Measurements from ENCODE around the gene PAPSS1.

The PAPSS1 gene

GRCh38 chr4:107747748-107748486 is 27.9 kb upstream of the PAPSS1 start:
- H3K36me3 ChIP-seq (ENCODE audit: insufficient read depth, insufficient read length, low read length): no peaks in the 10 kb centered on the region
- H3K9ac ChIP-seq (ENCODE audit: insufficient read length, low read depth): no peak overlapping the region
- no peaks in the 10 kb centered on the region for H3K27me3 ChIP-seq (ENCODE audit: insufficient read depth, insufficient read length)
- no peak for DNase-seq (ENCODE audit: low read depth, low spot score)
- peaks cover 6% of the 10 kb centered on the region; the same call in 1 of the 2 replicates for H3K9me3 ChIP-seq (ENCODE audit: insufficient read depth, low read length)
- H3K4me3 ChIP-seq (ENCODE audit: insufficient read length, low read depth): no peak overlapping the region
- no peaks in the 10 kb centered on the region for H3K4me1 ChIP-seq (ENCODE audit: insufficient read depth, insufficient read length)
- TF ChIP-seq ZNF274 (IDR thresholded peaks at IDR 0.05; ENCODE audit: low read depth, low read length) (no peak), YY1 (IDR thresholded peaks at IDR 0.05; ENCODE audit: insufficient read depth, insufficient read length) (no peak), SUZ12 (IDR thresholded peaks at IDR 0.05; ENCODE audit: extremely low read depth, insufficient read depth, insufficient read length) (no peak)

GRCh38 chr4:107746161-107746560 is 26.1 kb upstream of the PAPSS1 start:
- H3K4me1 ChIP-seq (ENCODE audit: insufficient read depth, insufficient read length): no peaks in the 10 kb centered on the region
- H3K9me3 ChIP-seq (ENCODE audit: insufficient read depth, low read length): peaks cover 6% of the 10 kb centered on the region
- DNase-seq (ENCODE audit: low read depth, low spot score): no peak
- H3K27me3 ChIP-seq (ENCODE audit: insufficient read depth, insufficient read length): no peaks in the 10 kb centered on the region
- H3K36me3 ChIP-seq (ENCODE audit: insufficient read depth, insufficient read length, low read length): no peaks in the 10 kb centered on the region
- H3K9ac ChIP-seq (ENCODE audit: insufficient read length, low read depth): no peak overlapping the region
- TF ChIP-seq ZNF274 (IDR thresholded peaks at IDR 0.05; ENCODE audit: low read depth, low read length) (no peak), YY1 (IDR thresholded peaks at IDR 0.05; ENCODE audit: insufficient read depth, insufficient read length) (no peak), SUZ12 (IDR thresholded peaks at IDR 0.05; ENCODE audit: extremely low read depth, insufficient read depth, insufficient read length) (no peak)
- H3K4me3 ChIP-seq (ENCODE audit: insufficient read length, low read depth): no peak overlapping the region

DNA sequence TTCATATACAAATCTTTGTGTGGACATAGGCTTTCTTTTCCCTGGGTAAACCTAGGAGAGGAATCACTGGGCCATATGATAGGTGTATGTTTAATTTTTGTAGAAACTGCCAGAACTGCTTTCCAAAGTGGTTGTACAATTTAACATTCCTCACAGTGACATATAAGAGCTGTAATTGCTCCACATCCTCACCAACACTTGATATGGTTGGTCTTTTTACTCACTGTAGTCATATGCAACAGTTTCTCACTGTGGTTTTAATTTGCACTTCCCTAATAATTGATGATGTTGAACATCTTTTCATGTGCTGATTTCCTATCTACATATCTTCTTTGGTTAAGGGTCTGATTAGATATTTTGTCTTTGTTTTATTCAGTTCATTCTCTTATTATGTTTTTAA is 24.5 kb upstream of the PAPSS1 start:
- Histone ChIP-seq H3K9ac (ENCODE audit: insufficient read length, low read depth) (no peak overlapping the region), H3K27me3 (ENCODE audit: insufficient read depth, insufficient read length) (no peaks in the 10 kb centered on the region), H3K36me3 (ENCODE audit: insufficient read depth, insufficient read length, low read length) (no peaks in the 10 kb centered on the region), H3K9me3 (ENCODE audit: insufficient read depth, low read length) (peaks cover 6% of the 10 kb centered on the region), H3K4me3 (ENCODE audit: insufficient read length, low read depth) (no peak overlapping the region), H3K4me1 (ENCODE audit: insufficient read depth, insufficient read length) (no peaks in the 10 kb centered on the region)
- TF ChIP-seq YY1 (IDR thresholded peaks at IDR 0.05; ENCODE audit: insufficient read depth, insufficient read length): no peak
- no peak for TF ChIP-seq SUZ12 (IDR thresholded peaks at IDR 0.05; ENCODE audit: extremely low read depth, insufficient read depth, insufficient read length)
- no peak for TF ChIP-seq ZNF274 (IDR thresholded peaks at IDR 0.05; ENCODE audit: low read depth, low read length)
- DNase-seq (ENCODE audit: low read depth, low spot score): no peak

GRCh38 chr4:107743532-107743931 is 23.5 kb upstream of the PAPSS1 start:
- DNase-seq (ENCODE audit: low read depth, low spot score): no peak
- Histone ChIP-seq H3K36me3 (ENCODE audit: insufficient read depth, insufficient read length, low read length) (no peaks in the 10 kb centered on the region), H3K9me3 (ENCODE audit: insufficient read depth, low read length) (peaks cover 6% of the 10 kb centered on the region), H3K9ac (ENCODE audit: insufficient read length, low read depth) (no peak overlapping the region), H3K4me3 (ENCODE audit: insufficient read length, low read depth) (no peak overlapping the region), H3K27me3 (ENCODE audit: insufficient read depth, insufficient read length) (no peaks in the 10 kb centered on the region), H3K4me1 (ENCODE audit: insufficient read depth, insufficient read length) (no peaks in the 10 kb centered on the region)
- TF ChIP-seq SUZ12 (IDR thresholded peaks at IDR 0.05; ENCODE audit: extremely low read depth, insufficient read depth, insufficient read length) (no peak), ZNF274 (IDR thresholded peaks at IDR 0.05; ENCODE audit: low read depth, low read length) (no peak), YY1 (IDR thresholded peaks at IDR 0.05; ENCODE audit: insufficient read depth, insufficient read length) (no peak)

- no peak overlapping the region for H3K9ac ChIP-seq (ENCODE audit: insufficient read length, low read depth)
- H3K36me3 ChIP-seq (ENCODE audit: insufficient read depth, insufficient read length, low read length): no peaks in the 10 kb centered on the region
- TF ChIP-seq ZNF274 (IDR thresholded peaks at IDR 0.05; ENCODE audit: low read depth, low read length) (no peak), SUZ12 (IDR thresholded peaks at IDR 0.05; ENCODE audit: extremely low read depth, insufficient read depth, insufficient read length) (no peak), YY1 (IDR thresholded peaks at IDR 0.05; ENCODE audit: insufficient read depth, insufficient read length) (no peak)
- no peak overlapping the region for H3K4me3 ChIP-seq (ENCODE audit: insufficient read length, low read depth)
- no peaks in the 10 kb centered on the region for H3K4me1 ChIP-seq (ENCODE audit: insufficient read depth, insufficient read length)
- DNase-seq (ENCODE audit: low read depth, low spot score): no peak
- peaks cover 6% of the 10 kb centered on the region for H3K9me3 ChIP-seq (ENCODE audit: insufficient read depth, low read length)
- no peaks in the 10 kb centered on the region for H3K27me3 ChIP-seq (ENCODE audit: insufficient read depth, insufficient read length)
Measured at GRCh38 chr4:107742791-107743190, 22.8 kb upstream of the PAPSS1 start.

DNA sequence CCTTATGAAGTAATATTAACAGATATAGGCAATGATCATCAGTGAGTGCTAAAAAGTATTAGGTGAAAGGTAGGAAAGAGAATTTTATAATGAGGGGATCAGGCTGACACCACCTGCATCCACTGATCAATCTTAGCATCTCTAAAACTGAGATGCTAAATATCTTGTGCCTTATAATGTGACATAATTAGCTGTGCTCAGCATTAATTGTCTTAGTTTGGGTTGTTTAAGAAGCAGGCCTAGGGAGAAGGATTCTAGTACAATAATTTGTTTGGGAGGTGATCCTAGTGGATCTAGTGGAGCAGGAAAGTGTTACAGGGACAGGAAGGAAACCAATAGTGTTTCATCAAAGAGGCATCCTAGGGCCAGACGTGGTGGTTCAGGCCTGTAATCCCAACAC is 22.2 kb upstream of the PAPSS1 start:
- Histone ChIP-seq H3K4me3 (ENCODE audit: insufficient read length, low read depth) (no peak overlapping the region), H3K4me1 (ENCODE audit: insufficient read depth, insufficient read length) (no peaks in the 10 kb centered on the region), H3K9ac (ENCODE audit: insufficient read length, low read depth) (no peak overlapping the region), H3K27me3 (ENCODE audit: insufficient read depth, insufficient read length) (no peaks in the 10 kb centered on the region), H3K36me3 (ENCODE audit: insufficient read depth, insufficient read length, low read length) (no peaks in the 10 kb centered on the region), H3K9me3 (ENCODE audit: insufficient read depth, low read length) (peaks cover 6% of the 10 kb centered on the region)
- no peak for TF ChIP-seq SUZ12 (IDR thresholded peaks at IDR 0.05; ENCODE audit: extremely low read depth, insufficient read depth, insufficient read length)
- TF ChIP-seq YY1 (IDR thresholded peaks at IDR 0.05; ENCODE audit: insufficient read depth, insufficient read length): no peak
- TF ChIP-seq ZNF274 (IDR thresholded peaks at IDR 0.05; ENCODE audit: low read depth, low read length): no peak
- DNase-seq (ENCODE audit: low read depth, low spot score): no peak

DNA sequence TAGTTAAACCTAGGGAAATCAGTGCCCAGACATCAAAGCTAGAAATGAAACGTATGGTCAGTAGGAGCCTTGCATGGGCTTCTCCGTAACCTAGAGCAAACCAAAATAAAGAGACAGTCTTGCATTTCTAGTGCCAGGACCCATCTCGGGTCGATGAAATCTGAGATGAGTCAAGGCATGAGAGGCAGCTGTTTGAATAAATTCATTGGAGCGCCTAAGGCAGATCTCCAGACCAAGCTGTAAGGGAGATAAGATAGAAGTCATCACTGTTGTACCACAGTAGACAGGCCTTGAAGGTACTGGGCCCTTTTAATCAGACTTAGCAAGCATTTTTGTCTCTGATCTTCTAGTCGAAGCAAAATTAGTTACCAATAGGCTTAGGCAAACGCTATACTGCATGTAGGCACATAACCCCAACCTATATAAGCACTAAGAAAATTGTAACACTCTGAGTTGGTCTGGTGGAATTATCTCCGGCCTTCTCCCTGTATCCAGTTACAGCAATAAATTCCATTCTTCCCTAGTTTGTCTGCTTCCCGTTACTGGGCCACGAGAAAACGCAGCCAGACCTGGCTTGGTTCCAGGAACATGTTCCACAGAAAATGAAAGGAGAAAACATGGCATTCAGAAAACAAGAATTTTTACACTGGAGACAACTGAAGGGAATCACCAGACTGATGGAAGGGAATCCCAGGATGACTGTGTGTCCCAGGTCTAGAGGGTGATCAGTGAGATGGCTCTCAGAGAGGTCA is 21.1 kb upstream of the PAPSS1 start:
- H3K27me3 ChIP-seq (ENCODE audit: insufficient read depth, insufficient read length): no peaks in the 10 kb centered on the region
- H3K4me1 ChIP-seq (ENCODE audit: insufficient read depth, insufficient read length): no peaks in the 10 kb centered on the region
- H3K4me3 ChIP-seq (ENCODE audit: insufficient read length, low read depth): no peak overlapping the region
- no peaks in the 10 kb centered on the region for H3K36me3 ChIP-seq (ENCODE audit: insufficient read depth, insufficient read length, low read length)
- peaks cover 6% of the 10 kb centered on the region for H3K9me3 ChIP-seq (ENCODE audit: insufficient read depth, low read length)
- TF ChIP-seq YY1 (IDR thresholded peaks at IDR 0.05; ENCODE audit: insufficient read depth, insufficient read length): no peak
- TF ChIP-seq SUZ12 (IDR thresholded peaks at IDR 0.05; ENCODE audit: extremely low read depth, insufficient read depth, insufficient read length): no peak
- no peak overlapping the region for H3K9ac ChIP-seq (ENCODE audit: insufficient read length, low read depth)
- DNase-seq (ENCODE audit: low read depth, low spot score): no peak
